Astrocyte (in vitro differentiated cells and primary cell): ENCODE results near the gene LOC101059915.

Experiments
- CTCF ChIP-seq: IDR thresholded peaks from 2 replicates; pipeline ENCODE4 v1.5.1; 2011; ENCODE audit warnings: low read depth, mild to moderate bottlenecking, inconsistent platforms, low read length, moderate library complexity; ENCODE audit not compliant: insufficient read depth
- EZH2 ChIP-seq: IDR thresholded peaks from 2 replicates; pipeline ENCODE4 v1.6.1; 2012; ENCODE audit warnings: mild to moderate bottlenecking, low read length, inconsistent platforms; ENCODE audit not compliant: insufficient read depth

DNA sequence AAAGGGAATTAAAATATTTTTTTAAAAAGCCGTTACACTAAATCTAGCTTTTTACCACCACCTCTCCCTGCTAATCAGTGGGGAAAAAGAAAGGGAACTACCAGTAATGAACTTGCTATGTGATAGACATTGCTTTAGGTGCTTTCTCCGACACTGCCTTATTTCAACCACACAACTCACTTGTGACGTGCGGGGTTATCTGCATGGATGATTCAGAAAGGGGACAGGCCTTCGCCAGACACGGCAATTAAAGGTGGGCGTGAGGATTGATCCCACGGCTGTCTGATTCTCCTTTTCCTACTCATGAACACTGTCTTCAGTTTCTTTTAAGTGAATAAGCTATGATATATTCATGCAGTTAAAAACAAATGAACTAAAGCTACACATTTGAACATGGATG, 48.2 kb upstream of the LOC101059915 start:
- TF ChIP-seq CTCF (no peak), EZH2 (no peak)
